Osteocyte (in vitro differentiated cells): ENCODE results near the gene CCDC102A. TPM values are rescaled to one million over a fixed set of nuclear protein-coding genes. Genes with fewer than 3 reads are reported as not detected.

ENCODE experiments used
- DNase-seq: peaks from one replicate; pipeline ENCODE4 v3.0.0; 2021; ENCODE audit warnings: mixed read lengths; ENCODE audit not compliant: unreplicated experiment; ENCODE audit errors: extremely low spot score
- H3K27ac Mint-ChIP-seq: one replicate; pipeline ENCODE4 v1.8.0; 2021; ENCODE audit warnings: mild to moderate bottlenecking, mixed read lengths; ENCODE audit not compliant: unreplicated experiment
- H3K27me3 Mint-ChIP-seq: one replicate; pipeline ENCODE4 v1.8.0; 2021; ENCODE audit warnings: mixed read lengths; ENCODE audit not compliant: unreplicated experiment
- H3K36me3 Mint-ChIP-seq: one replicate; pipeline ENCODE4 v1.8.0; 2021; ENCODE audit warnings: mixed read lengths; ENCODE audit not compliant: unreplicated experiment
- H3K4me1 Mint-ChIP-seq: one replicate; pipeline ENCODE4 v1.8.0; 2021; ENCODE audit warnings: mixed read lengths; ENCODE audit not compliant: unreplicated experiment
- H3K4me3 Mint-ChIP-seq: one replicate; pipeline ENCODE4 v1.8.0; 2021; ENCODE audit warnings: mild to moderate bottlenecking, moderate library complexity, mixed read lengths; ENCODE audit not compliant: unreplicated experiment
- H3K9me3 Mint-ChIP-seq: one replicate; pipeline ENCODE4 v1.8.0; 2021; ENCODE audit warnings: mixed read lengths; ENCODE audit not compliant: unreplicated experiment
- CTCF ChIP-seq: fragments of 200-600 bp; sonication (generic); IDR thresholded peaks from 2 replicates; pipeline ENCODE4 v1.5.0; 2021; ENCODE audit warnings: antibody characterized with exemption, mild to moderate bottlenecking, moderate library complexity
- total RNA-seq: library from RNA; stranded (reverse); gene quantifications from 2 replicates; pipeline ENCODE4 v1.2.1, GENCODE V29; 2021

The CCDC102A gene
- total RNA-seq, 1 donor from 2014 or later: 17.2 TPM

DNA sequence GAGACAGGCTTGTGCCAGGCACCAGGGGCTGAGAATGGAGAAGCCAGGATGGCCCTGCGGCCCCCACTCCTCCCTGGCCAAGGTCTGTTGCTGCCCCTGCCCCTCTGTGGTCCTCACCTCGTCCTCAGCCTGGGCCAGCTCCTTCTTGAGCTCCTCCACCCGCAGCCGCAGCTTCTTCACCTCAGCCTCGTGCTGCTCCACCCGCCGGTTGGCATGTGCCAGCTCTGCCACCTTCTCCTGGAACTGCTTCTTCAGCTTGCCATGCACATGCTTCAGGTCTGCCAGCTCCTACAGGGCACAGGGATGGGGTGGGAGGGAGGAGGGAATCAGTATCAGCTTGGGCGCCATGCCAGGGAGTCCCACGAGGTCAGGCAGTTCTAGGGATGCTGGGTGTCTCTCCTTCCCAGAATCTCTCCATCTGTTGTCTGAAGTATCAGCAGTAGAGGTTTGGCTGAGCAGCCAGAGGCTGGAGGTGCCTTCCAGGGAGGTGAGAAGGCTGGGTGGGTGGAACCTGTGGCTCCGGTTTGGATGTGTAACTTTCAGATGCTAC lies 20.1 kb downstream of the CCDC102A start:
- no peak overlapping the region for H3K4me3 Mint-ChIP-seq
- H3K36me3 Mint-ChIP-seq: peaks cover 31% of the 10 kb centered on the region
- H3K27me3 Mint-ChIP-seq: no peaks in the 10 kb centered on the region
- no peak for TF ChIP-seq CTCF
- DNase-seq: no peak
- H3K9me3 Mint-ChIP-seq: no peaks in the 10 kb centered on the region
- peaks cover 7% of the 10 kb centered on the region for H3K4me1 Mint-ChIP-seq
- no peak overlapping the region for H3K27ac Mint-ChIP-seq

GRCh38 chr16:57514791-57515600 lies 21.4 kb downstream of the CCDC102A start:
- Mint-ChIP-seq H3K36me3 (peaks cover 29% of the 10 kb centered on the region), H3K27me3 (no peaks in the 10 kb centered on the region), H3K4me1 (peaks cover 7% of the 10 kb centered on the region), H3K27ac (no peak overlapping the region), H3K4me3 (no peak overlapping the region), H3K9me3 (no peaks in the 10 kb centered on the region)
- no peak for DNase-seq
- TF ChIP-seq CTCF: no peak

DNA sequence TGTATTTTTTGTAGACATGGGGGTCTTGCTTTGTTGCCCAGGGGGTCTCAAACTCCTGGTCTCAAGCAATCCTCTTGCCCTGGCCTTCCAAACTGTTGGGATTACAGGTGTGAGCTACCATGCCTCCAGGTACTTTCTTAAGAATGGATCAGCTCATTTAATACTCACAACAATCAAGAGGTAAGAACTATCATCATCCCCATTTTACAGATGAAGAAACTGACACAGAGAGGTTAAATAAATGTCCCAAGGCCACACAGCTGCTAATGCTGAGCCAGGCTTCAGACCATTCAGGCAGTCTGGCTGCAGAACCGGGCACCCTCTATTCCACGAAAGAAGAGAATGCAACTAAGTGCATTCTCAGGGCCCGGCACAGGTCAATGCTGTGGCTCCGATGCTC lies 22.0 kb downstream of the CCDC102A start:
- Mint-ChIP-seq H3K4me3 (no peak overlapping the region), H3K4me1 (peaks cover 7% of the 10 kb centered on the region), H3K9me3 (no peaks in the 10 kb centered on the region), H3K27ac (no peak overlapping the region), H3K27me3 (no peaks in the 10 kb centered on the region), H3K36me3 (peaks cover 29% of the 10 kb centered on the region)
- TF ChIP-seq CTCF: no peak
- DNase-seq: no peak

DNA sequence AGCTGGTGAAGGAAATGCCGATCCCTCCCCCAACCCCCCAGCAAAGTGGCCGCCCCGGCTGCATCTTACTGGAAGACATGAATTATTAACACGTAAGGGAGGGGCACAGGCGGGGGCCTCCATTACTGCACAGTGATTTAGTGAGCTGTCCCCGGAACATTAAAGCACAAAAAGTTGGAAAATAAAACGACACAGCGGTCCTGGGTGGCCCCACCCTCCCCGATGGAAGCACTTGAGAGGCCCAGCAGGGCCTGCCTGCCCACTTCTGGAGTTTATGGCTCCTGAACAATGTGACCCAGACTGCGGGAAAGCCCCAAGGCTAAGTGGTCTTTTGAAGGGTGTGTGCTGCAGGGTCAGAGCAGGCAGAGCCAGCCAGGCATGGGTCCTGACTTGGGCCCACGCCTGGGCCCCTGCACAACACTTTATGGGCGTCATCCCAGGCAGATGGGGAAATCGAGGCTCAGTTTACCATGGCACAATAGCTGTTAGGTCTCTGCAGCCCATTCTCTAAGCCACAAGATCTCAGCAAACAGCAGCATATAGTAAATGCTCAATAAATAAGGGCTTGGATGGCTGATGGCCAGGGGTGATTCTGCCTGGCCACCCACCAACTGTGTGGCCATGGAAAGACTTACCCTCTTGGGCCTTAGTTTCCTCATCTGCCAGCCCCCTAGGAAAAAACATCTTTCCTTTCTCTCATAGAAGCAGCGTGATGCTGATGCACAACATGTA lies 22.8 kb downstream of the CCDC102A start:
- no peak for TF ChIP-seq CTCF
- DNase-seq: no peak
- Mint-ChIP-seq H3K4me1 (peaks cover 7% of the 10 kb centered on the region), H3K27me3 (no peaks in the 10 kb centered on the region), H3K4me3 (no peak overlapping the region), H3K36me3 (peaks cover 20% of the 10 kb centered on the region), H3K9me3 (no peaks in the 10 kb centered on the region), H3K27ac (no peak overlapping the region)
